ENCODE results near the gene LBHD2. TPM values are rescaled to one million over a fixed set of nuclear protein-coding genes. Genes with fewer than 3 reads are reported as not detected.
"Not testable (repeated sequence)": the region's sequence is repeated elsewhere in the genome, so short reads cannot be mapped to it uniquely, and the experiment has no call there.

The LBHD2 gene
- total RNA-seq, 1 donor from 2014 or later = not detected

GRCh38 chr14:103115845-103116572, 32.0 kb downstream of the LBHD2 start:
- intact Hi-C loops (cut with DNase I) = no loop called here
- peaks cover 0 to 7% of the 10 kb centered on the region in 2 donors for H3K4me1 ChIP-seq
- no peak for DNase-seq (ENCODE audit: low spot score in 2 of 2)
- no peak overlapping the region for H3K4me3 ChIP-seq
- H3K9me3 ChIP-seq = no peaks in the 10 kb centered on the region
- H3K27me3 ChIP-seq = no peaks in the 10 kb centered on the region
- H3K27ac ChIP-seq = no peak overlapping the region
- no peak for TF ChIP-seq CTCF (IDR thresholded peaks at IDR 0.05)
- H3K36me3 ChIP-seq = no peaks in the 10 kb centered on the region

- no peak for TF ChIP-seq CTCF (IDR thresholded peaks at IDR 0.05)
- H3K9me3 ChIP-seq = no peaks in the 10 kb centered on the region
- H3K4me3 ChIP-seq = no peak overlapping the region
- H3K27me3 ChIP-seq = no peaks in the 10 kb centered on the region
- no peak overlapping the region for H3K27ac ChIP-seq
- DNase-seq (ENCODE audit: low spot score in 2 of 2) = no peak
- H3K4me1 ChIP-seq = peaks cover 0 to 6% of the 10 kb centered on the region in 2 donors
- H3K36me3 ChIP-seq = no peaks in the 10 kb centered on the region
- intact Hi-C loops (cut with DNase I) = no loop called here
Measured at GRCh38 chr14:103116636-103117035, 32.6 kb downstream of the LBHD2 start.

- H3K27ac ChIP-seq; intact Hi-C loops (cut with DNase I); H3K9me3 ChIP-seq; H3K4me3 ChIP-seq; H3K36me3 ChIP-seq; H3K27me3 ChIP-seq; DNase-seq (ENCODE audit: low spot score in 2 of 2): not testable (repeated sequence)
- H3K4me1 ChIP-seq = peaks cover 0 to 14% of the 10 kb centered on the region in 2 donors
Measured at GRCh38 chr14:103117499-103117898, 33.5 kb downstream of the LBHD2 start.

- H3K27me3 ChIP-seq = no peaks in the 10 kb centered on the region
- H3K36me3 ChIP-seq = no peaks in the 10 kb centered on the region
- peak overlapping the region; percentile 44 to 59 for H3K27ac ChIP-seq
- no peak for TF ChIP-seq CTCF (IDR thresholded peaks at IDR 0.05)
- no peaks in the 10 kb centered on the region for H3K9me3 ChIP-seq
- intact Hi-C loops (cut with DNase I) = no loop called here
- H3K4me1 ChIP-seq = peaks cover 0 to 20% of the 10 kb centered on the region in 2 donors
- no peak overlapping the region for H3K4me3 ChIP-seq
- peak in 1 of 2 donors; percentile 81 for DNase-seq (ENCODE audit: low spot score in 2 of 2)
Measured at GRCh38 chr14:103118018-103118662, 34.1 kb downstream of the LBHD2 start.

- intact Hi-C loops (cut with DNase I) = no loop called here
- Histone ChIP-seq H3K27ac (peak overlapping the region; percentile 44 to 59), H3K9me3 (no peaks in the 10 kb centered on the region), H3K27me3 (no peaks in the 10 kb centered on the region), H3K36me3 (no peaks in the 10 kb centered on the region), H3K4me1 (peaks cover 0 to 25% of the 10 kb centered on the region in 2 donors), H3K4me3 (no peak overlapping the region)
- DNase-seq (ENCODE audit: low spot score in 2 of 2) = peak; percentile 71 to 83
- no peak for TF ChIP-seq CTCF (IDR thresholded peaks at IDR 0.05)
Measured at GRCh38 chr14:103118663-103119404, 34.8 kb downstream of the LBHD2 start.

GRCh38 chr14:103119527-103119926, 35.5 kb downstream of the LBHD2 start:
- H3K27ac ChIP-seq; intact Hi-C loops (cut with DNase I): not testable (repeated sequence)
- H3K4me1 ChIP-seq = peaks cover 0 to 29% of the 10 kb centered on the region in 2 donors

More at GRCh38 chr14:103119527-103119926, 35.5 kb downstream of the LBHD2 start:
- not testable (repeated sequence) for DNase-seq (ENCODE audit: low spot score in 2 of 2); H3K9me3 ChIP-seq; H3K27me3 ChIP-seq; H3K36me3 ChIP-seq; H3K4me3 ChIP-seq
